Putamen (tissue), 1 donor: Measurements from ENCODE around the gene CAMK1D.
A peak's percentile ranks its signal among the peaks of the same experiment; 100 is the strongest.
"Not testable (repeated sequence)": the region's sequence is repeated elsewhere in the genome, so short reads cannot be mapped to it uniquely, and the experiment has no call there.

ENCODE experiments used
- DNase-seq: peaks from one replicate; pipeline ENCODE4 v3.0.0-alpha.2; 2016; ENCODE audit warnings: low spot score

CAMK1D gene

GRCh38 chr10:12726971-12727831 is 377.9 kb downstream of the CAMK1D start:
- no peak for DNase-seq

- DNase-seq, result no peak
Observed at GRCh38 chr10:12727832-12728215, 378.5 kb downstream of the CAMK1D start.

GRCh38 chr10:12728494-12728893 is 379.1 kb downstream of the CAMK1D start:
- no peak for DNase-seq

GRCh38 chr10:12729885-12730284 is 380.5 kb downstream of the CAMK1D start:
- no peak for DNase-seq

- DNase-seq, result no peak
Observed at GRCh38 chr10:12730809-12731519, 381.6 kb downstream of the CAMK1D start.

- no peak for DNase-seq
Observed at GRCh38 chr10:12733271-12733670, 383.9 kb downstream of the CAMK1D start.

- no peak for DNase-seq
Observed at GRCh38 chr10:12735843-12736462, 386.6 kb downstream of the CAMK1D start.

GRCh38 chr10:12740813-12741212 is 391.5 kb downstream of the CAMK1D start:
- no peak for DNase-seq

GRCh38 chr10:12741360-12741804 is 392.0 kb downstream of the CAMK1D start:
- no peak for DNase-seq

GRCh38 chr10:12742771-12743170 is 393.4 kb downstream of the CAMK1D start:
- DNase-seq, result no peak

GRCh38 chr10:12743466-12743865 is 394.1 kb downstream of the CAMK1D start:
- not testable (repeated sequence) for DNase-seq

- no peak for DNase-seq
Observed at GRCh38 chr10:12743941-12744340, 394.6 kb downstream of the CAMK1D start.

- DNase-seq, result no peak
Observed at GRCh38 chr10:12748186-12748585, 398.8 kb downstream of the CAMK1D start.

GRCh38 chr10:12749760-12750478 is 400.6 kb downstream of the CAMK1D start:
- no peak for DNase-seq

- DNase-seq, result no peak
Observed at GRCh38 chr10:12750526-12751201, 401.3 kb downstream of the CAMK1D start.

- DNase-seq, result peak; percentile 47
Observed at GRCh38 chr10:12755075-12755474, 405.7 kb downstream of the CAMK1D start.

- no peak for DNase-seq
Observed at GRCh38 chr10:12757351-12757750, 408.0 kb downstream of the CAMK1D start.

GRCh38 chr10:12758271-12758670 is 408.9 kb downstream of the CAMK1D start:
- DNase-seq, result no peak

- DNase-seq, result no peak
Observed at GRCh38 chr10:12766223-12766622, 416.9 kb downstream of the CAMK1D start.

- no peak for DNase-seq
Observed at GRCh38 chr10:12768156-12769100, 419.1 kb downstream of the CAMK1D start.
